ENCODE measurements around the gene PITHD1. TPM values are rescaled to one million over a fixed set of nuclear protein-coding genes. Genes with fewer than 3 reads are reported as not detected.

Gene PITHD1
- total RNA-seq, 2 experiments from 2014 or later, result 110 to 111 TPM

- no peaks in the 10 kb centered on the region for H3K27me3 Mint-ChIP-seq
- no peaks in the 10 kb centered on the region for H3K27me3 ChIP-seq (ENCODE audit: control insufficient read depth in 1 of 2, insufficient read depth in 2 of 2, low read length in 2 of 2)
- DNase-seq (no peak), ATAC-seq (ENCODE audit: poor library complexity) (no peak)
- H3K9me3 ChIP-seq (ENCODE audit: control insufficient read depth in 1 of 2, insufficient read depth in 1 of 2, low read length in 2 of 2), result no peaks in the 10 kb centered on the region
- H3K4me3 Mint-ChIP-seq, result peak overlapping the region; percentile 54
- H3K9me3 Mint-ChIP-seq, result no peaks in the 10 kb centered on the region
- peaks cover 22% of the 10 kb centered on the region for H3K36me3 Mint-ChIP-seq (ENCODE audit: low read depth)
- ChIA-PET POLR2A (interaction anchor here (0.8 kb wide), 1 partner anchor 22 kb away, joined by 3 read pairs; the partner anchor contains the start of gene HMGCL), CTCF (no interaction called here)
- no peak overlapping the region for H3K27ac ChIP-seq (ENCODE audit: low read depth in 1 of 2, low read length in 2 of 2)
- peaks cover 26% of the 10 kb centered on the region for H3K4me1 ChIP-seq (ENCODE audit: insufficient read depth, low read length)
- peak overlapping the region; percentile 49 for H3K27ac Mint-ChIP-seq
- peaks cover 7% of the 10 kb centered on the region for H3K36me3 ChIP-seq (ENCODE audit: insufficient read depth, low read length)
- TF ChIP-seq, protein P1, sequence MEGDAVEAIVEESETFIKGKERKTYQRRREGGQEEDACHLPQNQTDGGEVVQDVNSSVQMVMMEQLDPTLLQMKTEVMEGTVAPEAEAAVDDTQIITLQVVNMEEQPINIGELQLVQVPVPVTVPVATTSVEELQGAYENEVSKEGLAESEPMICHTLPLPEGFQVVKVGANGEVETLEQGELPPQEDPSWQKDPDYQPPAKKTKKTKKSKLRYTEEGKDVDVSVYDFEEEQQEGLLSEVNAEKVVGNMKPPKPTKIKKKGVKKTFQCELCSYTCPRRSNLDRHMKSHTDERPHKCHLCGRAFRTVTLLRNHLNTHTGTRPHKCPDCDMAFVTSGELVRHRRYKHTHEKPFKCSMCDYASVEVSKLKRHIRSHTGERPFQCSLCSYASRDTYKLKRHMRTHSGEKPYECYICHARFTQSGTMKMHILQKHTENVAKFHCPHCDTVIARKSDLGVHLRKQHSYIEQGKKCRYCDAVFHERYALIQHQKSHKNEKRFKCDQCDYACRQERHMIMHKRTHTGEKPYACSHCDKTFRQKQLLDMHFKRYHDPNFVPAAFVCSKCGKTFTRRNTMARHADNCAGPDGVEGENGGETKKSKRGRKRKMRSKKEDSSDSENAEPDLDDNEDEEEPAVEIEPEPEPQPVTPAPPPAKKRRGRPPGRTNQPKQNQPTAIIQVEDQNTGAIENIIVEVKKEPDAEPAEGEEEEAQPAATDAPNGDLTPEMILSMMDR (IDR thresholded peaks at IDR 0.05), result no peak
- intact Hi-C loops (cut with DNase I, micrococcal nuclease), result loop anchor here in 1 of 2 experiments (2.0 to 10.0 kb wide), 4 partner anchors 21 to 439 kb away; partner anchors contain the start of genes HMGCL, PNRC2 and ZNF436
- H3K4me3 ChIP-seq (ENCODE audit: low read length), result no peak overlapping the region
- peaks cover 14% of the 10 kb centered on the region for H3K4me1 Mint-ChIP-seq (ENCODE audit: low read depth)
Observed at GRCh38 chr1:23803674-23804073, 25.5 kb downstream of the PITHD1 start.

DNA sequence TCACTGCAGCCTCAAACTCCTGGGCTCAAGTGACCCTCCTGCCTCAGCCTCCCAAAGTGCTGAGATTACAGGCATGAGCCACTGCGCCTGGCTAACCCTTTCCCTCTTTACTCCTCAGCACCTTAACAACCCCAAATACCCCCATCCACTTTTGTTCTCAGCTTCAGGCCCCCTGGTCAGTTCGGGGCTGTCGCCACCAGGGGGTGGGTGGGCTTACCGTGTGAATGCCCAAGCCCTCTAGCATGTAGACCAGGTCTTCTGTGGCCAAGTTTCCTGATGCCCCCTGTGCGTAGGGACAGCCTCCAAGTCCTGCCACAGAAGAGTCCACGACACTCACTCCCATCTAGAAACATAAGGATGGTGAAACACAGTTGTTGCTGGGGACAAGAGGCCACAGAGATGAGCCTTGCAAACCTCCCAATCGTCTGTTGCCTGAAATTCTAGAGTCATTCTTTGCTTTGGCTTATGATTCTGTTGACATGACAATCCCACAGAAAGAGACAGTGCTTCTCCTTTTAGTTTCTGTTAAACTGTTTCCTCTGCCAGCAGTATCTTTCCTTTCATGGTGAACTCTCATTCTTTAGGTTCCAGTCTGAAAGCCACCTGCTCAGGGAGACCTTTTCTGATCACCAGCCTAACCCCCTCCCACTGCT lies 26.1 kb downstream of the PITHD1 start:
- intact Hi-C loops (cut with DNase I, micrococcal nuclease), result loop anchor here in 1 of 2 experiments (5.0 to 10.0 kb wide), 3 partner anchors 33 to 440 kb away; partner anchors contain the start of genes PNRC2 and ZNF436
- POLR2A ChIA-PET, result interaction anchor here (0.8 kb wide), 1 partner anchor 21 kb away, joined by 3 read pairs; the partner anchor contains the start of gene HMGCL

GRCh38 chr1:23805025-23805424 lies 26.8 kb downstream of the PITHD1 start:
- ChIA-PET POLR2A (no interaction called here), CTCF (no interaction called here)
- H3K9me3 Mint-ChIP-seq, result no peaks in the 10 kb centered on the region
- no peak overlapping the region for H3K27ac Mint-ChIP-seq
- TF ChIP-seq, protein P1 (IDR thresholded peaks at IDR 0.05), result no peak
- peaks cover 16% of the 10 kb centered on the region for H3K4me1 Mint-ChIP-seq (ENCODE audit: low read depth)
- no peaks in the 10 kb centered on the region for H3K27me3 Mint-ChIP-seq
- H3K4me1 ChIP-seq (ENCODE audit: insufficient read depth, low read length), result peaks cover 19% of the 10 kb centered on the region
- intact Hi-C loops (cut with DNase I, micrococcal nuclease), result loop anchor here in 1 of 2 experiments (10.0 kb wide), 2 partner anchors 150 to 440 kb away; partner anchors contain the start of genes PNRC2 and ZNF436
- ATAC-seq (ENCODE audit: poor library complexity) (no peak), DNase-seq (no peak)
- H3K9me3 ChIP-seq (ENCODE audit: control insufficient read depth in 1 of 2, insufficient read depth in 1 of 2, low read length in 2 of 2), result no peaks in the 10 kb centered on the region
- no peak overlapping the region for H3K4me3 Mint-ChIP-seq
- H3K4me3 ChIP-seq (ENCODE audit: low read length), result no peak overlapping the region
- H3K36me3 ChIP-seq (ENCODE audit: insufficient read depth, low read length), result peaks cover 7% of the 10 kb centered on the region
- H3K36me3 Mint-ChIP-seq (ENCODE audit: low read depth), result peaks cover 28% of the 10 kb centered on the region
- no peaks in the 10 kb centered on the region for H3K27me3 ChIP-seq (ENCODE audit: control insufficient read depth in 1 of 2, insufficient read depth in 2 of 2, low read length in 2 of 2)
- H3K27ac ChIP-seq (ENCODE audit: low read depth in 1 of 2, low read length in 2 of 2), result no peak overlapping the region

More for the DNA sequence above, 26.1 kb downstream of the PITHD1 start:
- peaks cover 7% of the 10 kb centered on the region for H3K36me3 ChIP-seq (ENCODE audit: insufficient read depth, low read length)
- no peaks in the 10 kb centered on the region for H3K27me3 ChIP-seq (ENCODE audit: control insufficient read depth in 1 of 2, insufficient read depth in 2 of 2, low read length in 2 of 2)
- DNase-seq (no peak), ATAC-seq (ENCODE audit: poor library complexity) (no peak)
- CTCF ChIA-PET, result no interaction called here
- Mint-ChIP-seq H3K9me3 (no peaks in the 10 kb centered on the region), H3K27me3 (no peaks in the 10 kb centered on the region), H3K4me1 (ENCODE audit: low read depth) (peaks cover 14% of the 10 kb centered on the region), H3K27ac (peak overlapping the region; percentile 49), H3K36me3 (ENCODE audit: low read depth) (peaks cover 22% of the 10 kb centered on the region), H3K4me3 (peak overlapping the region; percentile 54)
- H3K4me1 ChIP-seq (ENCODE audit: insufficient read depth, low read length), result peaks cover 19% of the 10 kb centered on the region
- H3K9me3 ChIP-seq (ENCODE audit: control insufficient read depth in 1 of 2, insufficient read depth in 1 of 2, low read length in 2 of 2), result no peaks in the 10 kb centered on the region
- TF ChIP-seq, protein P1 (IDR thresholded peaks at IDR 0.05), result no peak
- H3K4me3 ChIP-seq (ENCODE audit: low read length), result no peak overlapping the region
- H3K27ac ChIP-seq (ENCODE audit: low read depth in 1 of 2, low read length in 2 of 2), result no peak overlapping the region

Data from CD4-positive, alpha-beta T cell (primary cell).